Ascending aorta (tissue), 2 donors: ENCODE measurements around the gene OSER1. TPM values are rescaled to one million over a fixed set of nuclear protein-coding genes. Genes with fewer than 3 reads are reported as not detected.

Experiments used
- DNase-seq, 2 donors: peaks; one replicate each; pipeline ENCODE4 v3.0.0-alpha.2; 2019; ENCODE audit warnings: low spot score in 2 of 2
- H3K27ac ChIP-seq, 2 donors: fragments of 200-600 bp; sonication (generic); one replicate each; pipeline ENCODE4 v1.5.1; 2016 to 2017; ENCODE audit warnings: mild to moderate bottlenecking in 1 of 2
- H3K27me3 ChIP-seq: fragments of 200-600 bp; sonication (generic); one replicate; pipeline ENCODE4 v1.5.1; 2017
- H3K36me3 ChIP-seq, 2 donors: fragments of 200-600 bp; sonication (generic); one replicate each; pipeline ENCODE4 v1.5.1; 2016
- H3K4me1 ChIP-seq, 2 donors: fragments of 200-600 bp; sonication (generic); one replicate each; pipeline ENCODE4 v1.5.1; 2016 to 2017; ENCODE audit warnings: mild to moderate bottlenecking in 1 of 2
- H3K4me3 ChIP-seq, 2 donors: fragments of 200-600 bp; sonication (generic); one replicate each; pipeline ENCODE4 v1.5.1; 2016 to 2017; ENCODE audit warnings: mild to moderate bottlenecking in 1 of 2
- H3K9me3 ChIP-seq, 2 donors: fragments of 200-600 bp; sonication (generic); one replicate each; pipeline ENCODE4 v1.5.1; 2016
- intact Hi-C: fragments of 100-400 bp; cut with DNase I; formaldehyde crosslinking; loops from one replicate; pipeline ENCODE4 v1.15.1; 2023
- total RNA-seq: library from RNA; depleted of rRNA; stranded (reverse); fragments of >200 nt; gene quantifications from one replicate; pipeline ENCODE4 v1.1.0, GENCODE V29; 2016
- TF ChIP-seq, protein P1 (sequence below), 3 experiments: fragments of 200-600 bp in 2 of 3; fragments of 450-650 bp in 1 of 3; sonication (generic) in 2 of 3; IDR thresholded peaks; one replicate each; pipeline ENCODE4 v1.5.1; 2016 to 2019; ENCODE audit warnings: antibody characterized with exemption in 3 of 3, mild to moderate bottlenecking in 1 of 3, moderate library complexity in 1 of 3

OSER1 gene
- total RNA-seq, 1 donor from 2014 or later: 9.2 TPM

DNA sequence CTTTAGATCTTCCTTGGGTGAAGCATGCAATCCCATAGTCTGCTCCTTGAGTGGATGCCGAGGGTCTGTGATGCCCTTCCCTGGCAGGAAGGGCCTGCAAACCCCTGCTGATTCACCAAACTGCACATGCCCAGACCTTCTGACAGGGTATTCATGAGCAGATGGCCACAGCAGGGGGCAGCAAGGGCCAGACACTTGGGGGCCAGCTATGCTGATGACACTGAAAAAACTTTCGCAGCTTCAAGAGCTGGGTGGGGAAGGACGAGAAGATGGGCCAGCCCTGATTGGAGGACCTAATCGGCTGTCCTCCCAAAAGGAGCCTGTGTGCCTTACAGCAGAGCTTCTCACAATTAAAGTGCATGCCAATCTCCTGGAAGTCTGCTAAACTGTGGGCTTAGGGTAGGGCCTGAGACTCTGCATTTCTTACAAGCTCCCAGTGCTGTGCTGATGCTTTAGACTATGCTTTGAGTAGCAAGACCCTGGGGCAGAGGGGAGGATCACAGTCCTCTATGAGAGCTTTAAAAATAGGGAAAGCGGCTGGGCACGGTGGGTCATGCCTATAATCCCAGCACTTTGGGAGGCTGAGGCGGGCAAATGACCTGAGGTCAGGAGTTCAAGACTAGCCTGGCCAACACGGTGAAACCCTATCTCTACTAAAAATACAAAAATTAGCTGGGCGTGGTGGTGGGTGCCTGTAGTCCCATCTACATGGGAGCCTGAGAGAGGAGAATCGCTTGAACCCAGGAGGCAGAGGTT is 21.3 kb upstream of the OSER1 start:
- intact Hi-C loops: no loop called here
- no peak for DNase-seq
- Histone ChIP-seq H3K4me1 (no peaks in the 10 kb centered on the region), H3K27ac (no peak overlapping the region), H3K27me3 (no peaks in the 10 kb centered on the region), H3K9me3 (no peaks in the 10 kb centered on the region), H3K36me3 (no peaks in the 10 kb centered on the region), H3K4me3 (no peak overlapping the region)
- TF ChIP-seq, protein P1, sequence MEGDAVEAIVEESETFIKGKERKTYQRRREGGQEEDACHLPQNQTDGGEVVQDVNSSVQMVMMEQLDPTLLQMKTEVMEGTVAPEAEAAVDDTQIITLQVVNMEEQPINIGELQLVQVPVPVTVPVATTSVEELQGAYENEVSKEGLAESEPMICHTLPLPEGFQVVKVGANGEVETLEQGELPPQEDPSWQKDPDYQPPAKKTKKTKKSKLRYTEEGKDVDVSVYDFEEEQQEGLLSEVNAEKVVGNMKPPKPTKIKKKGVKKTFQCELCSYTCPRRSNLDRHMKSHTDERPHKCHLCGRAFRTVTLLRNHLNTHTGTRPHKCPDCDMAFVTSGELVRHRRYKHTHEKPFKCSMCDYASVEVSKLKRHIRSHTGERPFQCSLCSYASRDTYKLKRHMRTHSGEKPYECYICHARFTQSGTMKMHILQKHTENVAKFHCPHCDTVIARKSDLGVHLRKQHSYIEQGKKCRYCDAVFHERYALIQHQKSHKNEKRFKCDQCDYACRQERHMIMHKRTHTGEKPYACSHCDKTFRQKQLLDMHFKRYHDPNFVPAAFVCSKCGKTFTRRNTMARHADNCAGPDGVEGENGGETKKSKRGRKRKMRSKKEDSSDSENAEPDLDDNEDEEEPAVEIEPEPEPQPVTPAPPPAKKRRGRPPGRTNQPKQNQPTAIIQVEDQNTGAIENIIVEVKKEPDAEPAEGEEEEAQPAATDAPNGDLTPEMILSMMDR (IDR thresholded peaks at IDR 0.05): no peak

DNA sequence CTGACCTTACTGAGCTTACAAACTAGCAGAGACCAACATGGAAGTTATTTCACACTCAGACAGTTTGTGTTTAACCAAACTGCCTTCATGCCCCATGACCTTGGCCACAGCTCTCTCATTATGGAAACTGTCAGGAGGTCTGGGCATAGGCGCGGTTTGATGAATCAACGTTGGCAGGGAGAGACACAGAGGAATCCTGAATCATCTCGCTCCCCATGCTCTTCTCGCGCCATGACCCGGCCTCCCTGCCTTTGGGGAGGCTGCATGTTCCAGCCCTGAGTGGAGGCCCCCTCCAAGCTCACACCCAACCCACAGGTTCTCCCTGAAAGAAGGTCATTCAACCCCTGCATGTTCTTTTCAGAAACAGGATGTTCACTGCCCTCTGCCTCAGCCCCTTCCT is 20.6 kb upstream of the OSER1 start:
- Histone ChIP-seq H3K9me3 (no peaks in the 10 kb centered on the region), H3K36me3 (no peaks in the 10 kb centered on the region), H3K27ac (no peak overlapping the region), H3K27me3 (no peaks in the 10 kb centered on the region), H3K4me3 (no peak overlapping the region), H3K4me1 (no peaks in the 10 kb centered on the region)
- DNase-seq: no peak
- TF ChIP-seq, protein P1 (IDR thresholded peaks at IDR 0.05): no peak
- intact Hi-C loops: no loop called here

DNA sequence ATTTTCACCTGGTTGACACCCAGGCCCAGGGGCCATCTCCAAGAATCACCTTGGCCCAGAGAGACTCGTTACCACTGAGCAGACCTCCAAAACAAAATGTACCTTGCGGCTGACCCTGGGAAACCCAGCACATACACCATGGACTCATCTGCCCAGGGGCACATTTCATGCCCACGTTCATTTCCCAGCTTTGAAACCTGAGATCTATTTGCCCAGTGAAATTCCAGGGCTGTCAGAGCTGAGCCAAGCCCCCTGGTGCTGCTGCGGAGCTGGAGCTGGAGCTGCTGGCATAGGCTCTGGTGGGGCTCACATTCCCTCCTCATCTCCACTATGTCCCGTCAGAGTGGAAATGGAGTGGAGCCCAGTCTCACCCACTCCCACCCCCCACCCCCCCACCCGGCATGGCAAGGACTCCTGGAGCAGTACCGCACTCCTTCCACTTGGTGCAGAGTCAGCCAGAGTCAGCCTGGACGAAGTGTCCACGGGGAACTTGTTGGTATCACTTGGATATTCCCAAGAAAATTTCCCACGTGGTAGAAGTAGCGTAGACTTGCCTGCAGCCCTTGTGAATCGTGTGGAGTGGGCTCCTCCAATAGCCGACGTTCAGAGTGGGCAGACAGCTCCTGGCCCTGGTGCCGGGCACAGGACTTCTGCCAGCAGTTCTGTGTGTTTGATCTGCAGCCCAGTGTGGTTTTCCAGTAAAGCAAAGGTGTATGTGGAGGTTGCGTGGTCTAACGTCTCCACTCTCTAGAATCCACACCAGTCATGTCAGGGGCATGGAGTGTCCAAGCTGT is 18.1 kb upstream of the OSER1 start:
- TF ChIP-seq, protein P1 (IDR thresholded peaks at IDR 0.05): no peak
- DNase-seq: no peak
- Histone ChIP-seq H3K36me3 (peaks cover 0 to 8% of the 10 kb centered on the region in 2 donors), H3K27me3 (no peaks in the 10 kb centered on the region), H3K9me3 (no peaks in the 10 kb centered on the region), H3K4me3 (no peak overlapping the region), H3K4me1 (no peaks in the 10 kb centered on the region), H3K27ac (no peak overlapping the region)
- intact Hi-C loops: loop anchor here (5.0 kb wide), 1 partner anchor 59 kb away; no protein-coding TSS in a partner anchor

DNA sequence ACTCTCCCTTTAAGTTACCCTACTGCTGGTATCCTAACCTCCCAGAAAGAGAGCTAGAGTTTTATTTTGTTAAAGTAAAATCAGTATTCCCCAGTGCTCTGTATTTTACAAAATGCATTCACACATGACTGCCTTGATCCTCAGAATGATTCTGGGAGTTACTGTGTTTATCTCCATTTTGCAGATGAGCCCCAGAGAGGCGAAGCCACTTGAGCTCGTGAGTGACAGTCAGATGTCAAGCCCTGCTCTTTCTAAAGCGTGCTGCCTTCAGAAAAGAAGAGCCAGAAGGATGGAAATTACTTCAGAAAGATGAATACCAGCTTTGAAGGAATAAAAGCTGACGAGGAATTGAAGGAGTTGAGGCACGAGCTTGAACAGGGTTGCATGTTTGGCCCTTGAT is 14.1 kb upstream of the OSER1 start:
- Histone ChIP-seq H3K9me3 (no peaks in the 10 kb centered on the region), H3K36me3 (peaks cover 0 to 8% of the 10 kb centered on the region in 2 donors), H3K4me1 (no peaks in the 10 kb centered on the region), H3K27ac (no peak overlapping the region), H3K27me3 (no peaks in the 10 kb centered on the region), H3K4me3 (no peak overlapping the region)
- DNase-seq: no peak
- intact Hi-C loops: loop anchor here (5.0 kb wide), 1 partner anchor 63 kb away; no protein-coding TSS in a partner anchor
- TF ChIP-seq, protein P1 (IDR thresholded peaks at IDR 0.05): no peak

DNA sequence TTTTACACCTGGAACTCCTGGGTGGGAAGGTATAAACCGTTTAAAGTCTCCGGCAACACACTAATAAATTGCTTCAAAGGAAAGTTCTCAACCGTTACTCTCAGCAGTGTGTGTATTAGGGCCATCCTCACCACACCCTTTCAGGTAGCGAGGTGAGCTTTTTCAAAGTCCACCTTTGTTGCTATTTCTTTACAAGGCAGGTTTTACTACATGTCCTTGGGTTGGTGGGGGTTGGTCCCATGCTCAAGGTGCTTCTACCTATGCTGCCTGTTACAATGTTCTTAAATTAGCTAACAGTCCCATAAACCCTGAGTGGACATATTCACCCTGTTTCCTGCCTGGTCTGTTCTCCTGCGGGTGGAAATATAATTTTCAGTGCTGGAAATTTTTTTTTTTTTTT is 13.2 kb upstream of the OSER1 start:
- intact Hi-C loops: no loop called here
- DNase-seq: no peak
- no peak overlapping the region for H3K27ac ChIP-seq

More for the DNA sequence above, 13.2 kb upstream of the OSER1 start:
- TF ChIP-seq, protein P1 (IDR thresholded peaks at IDR 0.05): no peak
- Histone ChIP-seq H3K4me1 (no peaks in the 10 kb centered on the region), H3K36me3 (peaks cover 0 to 8% of the 10 kb centered on the region in 2 donors), H3K9me3 (no peaks in the 10 kb centered on the region), H3K4me3 (no peak overlapping the region), H3K27me3 (no peaks in the 10 kb centered on the region)
